ENCODE results near the gene FANCE. TPM values are rescaled to one million over a fixed set of nuclear protein-coding genes. Genes with fewer than 3 reads are reported as not detected.

FANCE gene
- polyA plus RNA-seq, 1 experiment, result 7.0 TPM

DNA sequence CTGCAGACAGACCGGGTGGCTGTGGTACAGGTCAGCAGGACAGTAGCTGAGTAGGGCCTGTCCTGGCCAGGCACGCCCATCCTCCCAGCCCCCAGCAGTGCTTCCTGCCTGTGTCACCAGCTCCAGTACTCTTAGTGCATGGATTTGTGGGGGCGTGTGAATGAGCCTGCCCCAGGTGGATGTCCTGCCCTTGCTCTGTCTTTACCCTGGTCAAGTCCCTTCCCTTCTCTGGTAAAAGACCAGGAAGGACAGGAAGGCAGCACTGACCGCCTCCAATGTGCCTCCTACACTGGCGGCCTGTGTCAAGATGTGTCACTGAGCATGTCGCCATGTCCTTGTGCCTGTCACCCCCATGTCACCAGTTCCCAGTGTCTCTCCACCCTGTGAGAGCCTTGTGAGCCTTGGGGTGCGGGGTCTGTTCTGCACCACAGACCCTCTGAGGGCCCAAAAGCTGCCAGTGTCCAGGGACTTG, 32.8 kb downstream of the FANCE start:
- ChIA-PET POLR2A (interaction anchor here (0.8 to 1.0 kb wide), 2 partner anchors 11 to 13 kb away, joined by 3 to 6 read pairs; no protein-coding TSS in a partner anchor), CTCF (no interaction called here)
- H3K4me3 ChIP-seq (ENCODE audit: low read depth, low read length), result no peak overlapping the region
- TF ChIP-seq, protein P1, sequence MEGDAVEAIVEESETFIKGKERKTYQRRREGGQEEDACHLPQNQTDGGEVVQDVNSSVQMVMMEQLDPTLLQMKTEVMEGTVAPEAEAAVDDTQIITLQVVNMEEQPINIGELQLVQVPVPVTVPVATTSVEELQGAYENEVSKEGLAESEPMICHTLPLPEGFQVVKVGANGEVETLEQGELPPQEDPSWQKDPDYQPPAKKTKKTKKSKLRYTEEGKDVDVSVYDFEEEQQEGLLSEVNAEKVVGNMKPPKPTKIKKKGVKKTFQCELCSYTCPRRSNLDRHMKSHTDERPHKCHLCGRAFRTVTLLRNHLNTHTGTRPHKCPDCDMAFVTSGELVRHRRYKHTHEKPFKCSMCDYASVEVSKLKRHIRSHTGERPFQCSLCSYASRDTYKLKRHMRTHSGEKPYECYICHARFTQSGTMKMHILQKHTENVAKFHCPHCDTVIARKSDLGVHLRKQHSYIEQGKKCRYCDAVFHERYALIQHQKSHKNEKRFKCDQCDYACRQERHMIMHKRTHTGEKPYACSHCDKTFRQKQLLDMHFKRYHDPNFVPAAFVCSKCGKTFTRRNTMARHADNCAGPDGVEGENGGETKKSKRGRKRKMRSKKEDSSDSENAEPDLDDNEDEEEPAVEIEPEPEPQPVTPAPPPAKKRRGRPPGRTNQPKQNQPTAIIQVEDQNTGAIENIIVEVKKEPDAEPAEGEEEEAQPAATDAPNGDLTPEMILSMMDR (IDR thresholded peaks at IDR 0.05; ENCODE audit: low read depth, low read length), result no peak
- H3K27me3 ChIP-seq (ENCODE audit: control insufficient read depth, insufficient read depth, low read length), result no peaks in the 10 kb centered on the region
- peak overlapping the region; percentile 61 for H3K27ac ChIP-seq (ENCODE audit: low read depth, low read length)
- H3K9me3 ChIP-seq (ENCODE audit: control insufficient read depth, insufficient read depth, low read length), result no peaks in the 10 kb centered on the region
- no peak for DNase-seq (ENCODE audit: low read depth, low spot score)

DNA sequence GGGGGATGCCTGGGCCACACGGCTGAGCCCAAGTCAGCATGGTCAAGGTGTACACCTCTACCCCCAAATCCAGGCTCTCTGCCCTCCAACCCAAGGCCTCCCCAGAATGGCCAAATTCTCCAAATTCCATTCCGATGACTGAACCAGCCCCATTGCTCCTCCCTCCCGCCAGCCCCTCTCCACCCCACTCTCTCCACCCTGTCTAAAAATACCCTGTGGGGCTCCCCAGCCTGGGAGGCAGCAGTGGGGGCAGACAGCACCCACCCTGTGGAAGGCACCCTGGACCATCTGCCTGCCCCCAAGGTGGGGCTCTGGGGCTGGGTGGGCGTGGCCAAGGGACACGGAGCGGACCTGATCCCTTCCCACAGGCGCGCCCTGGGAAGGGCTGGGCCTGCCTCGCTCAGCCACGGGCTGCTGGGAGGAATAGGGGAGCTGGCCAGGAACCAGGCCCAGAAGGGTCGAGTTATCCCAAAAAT, 33.3 kb downstream of the FANCE start:
- POLR2A ChIA-PET, result interaction anchor here (0.8 to 1.0 kb wide), 3 partner anchors 12 to 13 kb away, joined by 3 to 6 read pairs (median 3); no protein-coding TSS in a partner anchor
- TF ChIP-seq, protein P1 (IDR thresholded peaks at IDR 0.05; ENCODE audit: low read depth, low read length), result no peak
- Histone ChIP-seq H3K9me3 (ENCODE audit: control insufficient read depth, insufficient read depth, low read length) (no peaks in the 10 kb centered on the region), H3K27me3 (ENCODE audit: control insufficient read depth, insufficient read depth, low read length) (no peaks in the 10 kb centered on the region), H3K27ac (ENCODE audit: low read depth, low read length) (peak overlapping the region; percentile 61), H3K4me3 (ENCODE audit: low read depth, low read length) (no peak overlapping the region)
- CTCF ChIA-PET, result no interaction called here
- no peak for DNase-seq (ENCODE audit: low read depth, low spot score)

DNA sequence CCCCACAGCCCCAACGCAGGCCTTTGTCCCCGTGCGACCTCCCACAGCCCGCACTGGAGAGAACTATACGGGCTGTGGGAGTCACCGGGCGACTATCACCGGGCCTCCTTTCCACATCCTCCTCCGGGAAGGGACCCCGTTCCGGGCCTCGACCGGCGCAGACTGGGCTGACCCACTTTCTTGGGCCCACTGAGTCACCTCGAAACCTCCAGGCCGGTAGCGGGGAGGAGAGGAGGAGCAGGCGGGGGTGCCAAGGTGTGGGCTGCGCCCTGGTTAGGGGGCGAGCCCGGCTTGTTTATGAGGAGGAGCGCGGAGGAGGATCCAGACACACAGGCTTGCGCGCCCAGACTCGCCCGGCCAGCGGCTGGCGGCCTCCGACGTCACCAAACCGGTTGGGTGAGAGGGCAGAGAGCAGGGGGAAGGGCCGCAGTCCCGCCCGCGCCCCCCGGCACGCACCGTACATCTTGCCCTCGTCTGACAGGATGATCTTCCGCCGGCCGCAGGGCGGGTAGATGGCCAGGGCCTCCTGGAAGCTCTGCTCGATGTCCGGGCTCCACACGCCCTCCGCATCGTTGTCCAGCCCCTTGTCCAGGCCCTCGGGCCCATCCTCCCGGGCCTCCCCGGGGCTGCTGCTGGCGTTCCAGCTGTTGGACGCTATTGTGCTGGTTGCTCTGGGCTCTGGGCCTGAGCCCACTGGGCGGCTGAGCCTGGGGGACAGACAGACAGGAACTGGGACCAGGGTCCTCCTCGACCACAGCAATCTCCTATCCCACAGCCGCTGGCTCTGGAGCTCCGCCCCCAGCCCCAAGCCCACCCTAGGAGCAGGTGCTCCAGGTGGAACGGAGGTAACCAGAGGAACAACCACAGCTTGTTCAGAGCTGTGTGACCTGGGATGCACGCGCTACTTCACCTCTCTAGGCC, 34.1 kb downstream of the FANCE start:
- CTCF ChIA-PET, result interaction anchor here (1.0 kb wide), 1 partner anchor 19 kb away, joined by 3 read pairs; no protein-coding TSS in a partner anchor
- Histone ChIP-seq H3K4me3 (ENCODE audit: low read depth, low read length) (no peak overlapping the region), H3K9me3 (ENCODE audit: control insufficient read depth, insufficient read depth, low read length) (no peaks in the 10 kb centered on the region), H3K27ac (ENCODE audit: low read depth, low read length) (peak overlapping the region; percentile 61), H3K27me3 (ENCODE audit: control insufficient read depth, insufficient read depth, low read length) (no peaks in the 10 kb centered on the region)
- DNase-seq (ENCODE audit: low read depth, low spot score), result no peak
- TF ChIP-seq, protein P1 (IDR thresholded peaks at IDR 0.05; ENCODE audit: low read depth, low read length), result no peak
- POLR2A ChIA-PET, result interaction anchor here (1.0 to 1.2 kb wide), 3 partner anchors 10 to 14 kb away, joined by 3 to 6 read pairs (median 4); no protein-coding TSS in a partner anchor

DNA sequence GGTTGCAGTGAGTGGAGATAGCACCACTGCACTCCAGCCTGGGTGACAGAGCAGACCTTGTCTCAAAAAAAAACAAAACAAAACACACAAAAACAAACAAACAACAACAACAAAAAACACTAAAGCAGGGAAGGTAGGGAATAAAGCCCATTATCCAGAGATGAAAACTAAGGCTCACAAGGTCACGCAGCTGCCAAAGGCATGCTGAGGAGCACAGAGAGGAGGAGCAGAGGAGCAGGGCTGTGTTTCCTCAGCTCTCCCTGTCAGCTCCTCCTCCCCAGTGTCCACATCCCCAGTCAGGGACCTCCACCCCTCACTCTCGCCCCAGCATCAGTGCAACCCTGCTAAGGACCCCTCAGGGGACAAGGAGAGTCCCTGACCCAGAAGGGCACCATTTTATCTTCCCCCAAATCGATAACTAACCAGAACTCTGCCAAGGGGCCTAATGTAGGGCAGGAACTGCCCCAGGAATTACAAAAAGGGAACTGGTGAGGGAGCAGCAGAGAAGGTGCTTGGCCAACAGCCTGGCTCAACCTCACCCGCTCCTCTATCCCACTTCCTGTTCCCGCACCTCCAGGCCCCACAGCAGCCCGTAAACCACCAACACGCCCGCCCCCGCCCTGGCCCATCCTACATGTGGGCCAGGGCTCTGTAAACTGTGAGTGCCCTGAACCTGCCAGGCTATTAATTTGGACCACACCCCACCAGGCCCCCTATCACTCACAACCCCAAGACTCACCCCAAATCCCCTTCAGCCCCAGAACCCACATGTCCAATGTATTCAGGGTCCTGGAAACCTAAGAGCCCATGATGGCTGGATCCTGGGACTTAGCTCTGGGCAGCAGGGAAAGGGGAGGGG, 35.7 kb downstream of the FANCE start:
- peak overlapping the region; percentile 77 for H3K27ac ChIP-seq (ENCODE audit: low read depth, low read length)
- H3K4me3 ChIP-seq (ENCODE audit: low read depth, low read length), result no peak overlapping the region
- ChIA-PET CTCF (interaction anchor here (1.1 kb wide), 1 partner anchor 19 kb away, joined by 3 read pairs; the partner anchor contains the start of gene RPL10A), POLR2A (interaction anchor here (0.6 to 1.2 kb wide), 3 partner anchors 8 to 138 kb away, joined by 3 to 6 read pairs (median 4); no protein-coding TSS in a partner anchor)
- TF ChIP-seq, protein P1 (IDR thresholded peaks at IDR 0.05; ENCODE audit: low read depth, low read length), result no peak
- no peaks in the 10 kb centered on the region for H3K27me3 ChIP-seq (ENCODE audit: control insufficient read depth, insufficient read depth, low read length)
- H3K9me3 ChIP-seq (ENCODE audit: control insufficient read depth, insufficient read depth, low read length), result no peaks in the 10 kb centered on the region
- DNase-seq (ENCODE audit: low read depth, low spot score), result no peak
